H1 (cell line): ENCODE data around the gene PRKAR1B. TPM values are rescaled to one million over a fixed set of nuclear protein-coding genes. Genes with fewer than 3 reads are reported as not detected.

Source experiments
- CTCF ChIA-PET: fragments of 300-600 bp; sonication (Branson Sonifier 250); formaldehyde crosslinking; loops from one replicate; lab custom pipeline; 2021; ENCODE audit not compliant: partially characterized antibody; lab: Charles Lee
- POLR2A ChIA-PET: fragments of 300-600 bp; sonication (Branson Sonifier 250); formaldehyde crosslinking; loops from one replicate; lab custom pipeline; 2021; ENCODE audit warnings: inconsistent platforms; ENCODE audit not compliant: partially characterized antibody; lab: Charles Lee
- DNase-seq, 2 experiments: peaks; one replicate each; pipeline versions ENCODE4 v3.0.0 to v3.0.0-alpha.2; 2010 to 2022; ENCODE audit warnings: low spot score in 2 of 2, low read depth in 1 of 2, mixed read lengths in 1 of 2
- FAIRE-seq: peaks from 2 replicates; lab custom pipeline; 2011; peaks lifted over from hg19 to GRCh38; lab: Jason Lieb, UNC
- H2AFZ ChIP-seq: 2 replicates; pipeline ENCODE4 v1.8.1; 2012; ENCODE audit warnings: low read length, inconsistent platforms
- H2AK5ac ChIP-seq: 2 replicates; pipeline ENCODE4 v1.6.1; 2013; ENCODE audit warnings: low read depth, low read length
- H2BK120ac ChIP-seq: replicated peaks from 2 replicates; pipeline ENCODE3; 2013; ENCODE audit warnings: low read depth, low read length, inconsistent platforms
- H2BK12ac ChIP-seq: 2 replicates; pipeline ENCODE4 v1.6.1; 2013; ENCODE audit warnings: low read depth, low read length
- H2BK15ac ChIP-seq: 2 replicates; pipeline ENCODE4 v1.6.1; 2013; ENCODE audit warnings: low read length
- H2BK20ac ChIP-seq: 2 replicates; pipeline ENCODE4 v1.6.1; 2013; ENCODE audit warnings: low read length
- H2BK5ac ChIP-seq: 2 replicates; pipeline ENCODE4 v1.6.1; 2013; ENCODE audit warnings: low read depth, low read length
- H3K14ac ChIP-seq: 2 replicates; pipeline ENCODE4 v1.6.1; 2013; ENCODE audit warnings: inconsistent platforms; ENCODE audit not compliant: insufficient read length
- H3K18ac ChIP-seq: 2 replicates; pipeline ENCODE4 v1.6.1; 2013; ENCODE audit warnings: low read length; ENCODE audit errors: extremely low read depth
- H3K23ac ChIP-seq: 2 replicates; pipeline ENCODE4 v1.6.1; 2013; ENCODE audit warnings: inconsistent platforms; ENCODE audit not compliant: insufficient read length
- H3K23me2 ChIP-seq: 2 replicates; pipeline ENCODE4 v1.6.1; 2013; ENCODE audit warnings: low read depth, low read length
- H3K27ac ChIP-seq: 2 replicates; pipeline ENCODE4 v1.6.1; 2011; ENCODE audit warnings: low read depth, low read length, inconsistent platforms
- H3K27me3 ChIP-seq, 4 experiments: replicated peaks in 1 of 4; 1 replicate in 1 of 4; 2 replicates in 3 of 4; pipeline versions ENCODE4 v1.6.1 to v1.8.1; 2011 to 2013; ENCODE audit warnings: low read length in 3 of 4, mild to moderate bottlenecking in 3 of 4, inconsistent platforms in 2 of 4, mixed read lengths in 2 of 4, moderate library complexity in 1 of 4; ENCODE audit not compliant: control insufficient read depth in 3 of 4, insufficient read depth in 3 of 4; ENCODE audit errors: extremely low read depth in 1 of 4
- H3K36me3 ChIP-seq, 4 experiments: 2 replicates each; pipeline versions ENCODE4 v1.6.1 to v1.8.1; 2011 to 2013; ENCODE audit warnings: mild to moderate bottlenecking in 4 of 4, low read length in 3 of 4, moderate library complexity in 2 of 4, control low read depth in 1 of 4, inconsistent platforms in 1 of 4; ENCODE audit not compliant: insufficient read depth in 4 of 4, control insufficient read depth in 2 of 4
- H3K4ac ChIP-seq: replicated peaks from 2 replicates; pipeline ENCODE3; 2013; ENCODE audit warnings: low read length, low read depth, mixed read lengths, inconsistent platforms; ENCODE audit not compliant: insufficient read length
- H3K4me1 ChIP-seq, 4 experiments: replicated peaks in 1 of 4; 1 replicate in 1 of 4; 2 replicates in 3 of 4; pipeline versions ENCODE4 v1.6.1 to v1.8.1; 2011 to 2013; ENCODE audit warnings: low read length in 3 of 4, inconsistent platforms in 2 of 4, mixed read lengths in 1 of 4; ENCODE audit not compliant: insufficient read depth in 4 of 4, control insufficient read depth in 3 of 4
- H3K4me2 ChIP-seq, 2 experiments: 2 replicates each; pipeline versions ENCODE4 v1.6.1 to v1.8.1; 2011 to 2013; ENCODE audit warnings: low read depth in 2 of 2, low read length in 2 of 2, control low read depth in 1 of 2, inconsistent platforms in 1 of 2, mild to moderate bottlenecking in 1 of 2; ENCODE audit not compliant: insufficient read depth in 1 of 2
- H3K4me3 ChIP-seq, 4 experiments: fragments of 200-600, 300-600 bp in 1 of 4; sonication (generic), shearing (Covaris generic), sonication (Bioruptor Twin) in 1 of 4; 2 replicates each; pipeline versions ENCODE4 v1.5.1 to v1.8.1; 2011 to 2016; ENCODE audit warnings: low read length in 4 of 4, low read depth in 3 of 4, control low read depth in 2 of 4, inconsistent platforms in 2 of 4, mild to moderate bottlenecking in 2 of 4, mixed read lengths in 1 of 4, moderate library complexity in 1 of 4; ENCODE audit not compliant: insufficient read depth in 2 of 4; ENCODE audit errors: extremely low read depth in 1 of 4
- H3K56ac ChIP-seq: replicated peaks from 2 replicates; pipeline ENCODE3; 2013; ENCODE audit warnings: low read depth, mild to moderate bottlenecking, mixed read lengths, low read length, inconsistent platforms; ENCODE audit not compliant: insufficient read length
- H3K79me1 ChIP-seq: 2 replicates; pipeline ENCODE4 v1.6.1; 2013; ENCODE audit warnings: low read depth, low read length, control low read depth
- H3K79me2 ChIP-seq, 2 experiments: 2 replicates each; pipeline versions ENCODE4 v1.6.1 to v1.8.1; 2012 to 2013; ENCODE audit warnings: low read length in 2 of 2, mild to moderate bottlenecking in 2 of 2, inconsistent platforms in 1 of 2; ENCODE audit not compliant: insufficient read depth in 2 of 2, control insufficient read depth in 1 of 2
- H3K9ac ChIP-seq, 4 experiments: replicated peaks in 1 of 4; 1 replicate in 1 of 4; 2 replicates in 3 of 4; pipeline versions ENCODE4 v1.6.1 to v1.8.1; 2011 to 2013; ENCODE audit warnings: low read depth in 3 of 4, low read length in 3 of 4, control low read depth in 2 of 4, mild to moderate bottlenecking in 2 of 4, moderate library complexity in 2 of 4, inconsistent platforms in 1 of 4; ENCODE audit errors: extremely low read depth in 1 of 4
- H3K9me3 ChIP-seq, 2 experiments: 2 replicates each; pipeline versions ENCODE4 v1.6.1 to v1.8.1; 2012 to 2013; ENCODE audit warnings: mild to moderate bottlenecking in 2 of 2, moderate library complexity in 2 of 2, control low read depth in 1 of 2, inconsistent platforms in 1 of 2, low read depth in 1 of 2, low read length in 1 of 2, mixed read lengths in 1 of 2; ENCODE audit not compliant: insufficient read depth in 2 of 2
- H4K20me1 ChIP-seq, 2 experiments: replicated peaks in 1 of 2; 2 replicates each; pipeline versions ENCODE3 to v1.8.1; 2011 to 2013; ENCODE audit warnings: inconsistent platforms in 2 of 2, low read length in 2 of 2, mild to moderate bottlenecking in 1 of 2; ENCODE audit not compliant: insufficient read depth in 2 of 2, control insufficient read depth in 1 of 2
- H4K5ac ChIP-seq: 2 replicates; pipeline ENCODE4 v1.6.1; 2013; ENCODE audit warnings: low read length, low read depth, mixed read lengths, inconsistent platforms; ENCODE audit not compliant: insufficient read length
- H4K8ac ChIP-seq: 2 replicates; pipeline ENCODE4 v1.8.0; 2013; ENCODE audit warnings: mild to moderate bottlenecking, moderate library complexity, low read length, inconsistent platforms; ENCODE audit not compliant: insufficient read depth; ENCODE audit errors: extremely low read depth
- H4K91ac ChIP-seq: replicated peaks from 2 replicates; pipeline ENCODE3; 2013; ENCODE audit warnings: low read length, mixed read lengths, inconsistent platforms; ENCODE audit not compliant: insufficient read length
- JUN ChIP-seq: IDR thresholded peaks from 2 replicates; pipeline ENCODE4 v1.6.1; 2011; ENCODE audit warnings: low read depth, mild to moderate bottlenecking, improper control_type of control experiment, low read length
- MAFK ChIP-seq: IDR thresholded peaks from 2 replicates; pipeline ENCODE4 v1.6.1; 2012; ENCODE audit warnings: low read depth, mild to moderate bottlenecking, improper control_type of control experiment, low read length
- RAD21 ChIP-seq, 2 experiments: IDR thresholded peaks in 1 of 2; conservative IDR thresholded peaks in 1 of 2; 2 replicates each; pipeline ENCODE4 v1.6.1; 2011; ENCODE audit warnings: low read depth in 2 of 2, low read length in 2 of 2, improper control_type of control experiment in 1 of 2, inconsistent platforms in 1 of 2, mild to moderate bottlenecking in 1 of 2, moderate library complexity in 1 of 2
- WGBS, 2 experiments: shearing (Covaris generic) in 1 of 2; methylation state at CpG; one replicate each; pipeline versions ENCODE4 v1.1.6 to v1.1.7; 2013 to 2015; ENCODE audit warnings: low lambda C conversion rate in 2 of 2, mixed read lengths in 2 of 2, inconsistent platforms in 1 of 2, low coverage in 1 of 2, missing lambda C conversion rate in 1 of 2; ENCODE audit not compliant: insufficient replicate concordance in 2 of 2, insufficient coverage in 1 of 2, insufficient read length in 1 of 2; ENCODE audit errors: extremely low coverage in 1 of 2, missing lambda C conversion rate in 1 of 2; 5-methylcytosine and 5-hydroxymethylcytosine counted together
- polyA plus RNA-seq, 7 experiments: library from polyadenylated mRNA; depleted of rRNA in 3 of 7; stranded (reverse) in 5 of 7; unstranded in 2 of 7; fragments of >200 nt in 5 of 7; fragments of 200-250 nt in 2 of 7; gene quantifications; 1 replicate in 5 of 7; 2 replicates in 1 of 7; 4 replicates in 1 of 7; pipeline versions ENCODE4 v1.2.1 to v1.2.3, GENCODE V29; 2011 to 2013; ENCODE audit warnings: missing spikeins in 2 of 7, mixed read lengths in 2 of 7
- total RNA-seq: library from RNA; stranded (reverse); fragmentation: NEBNext Ultra II Directional; extraction: Animal tissue kit (Norgen Biotek cat#: 25700); gene quantifications from 2 replicates; pipeline ENCODE4 v1.2.1, GENCODE V29; 2021

PRKAR1B gene
- total and polyA plus RNA-seq, 2 of the 8 experiments (the other 6 are each of a cell fraction or from before 2014, with no cell fraction given): 12.3 to 55.7 TPM

DNA sequence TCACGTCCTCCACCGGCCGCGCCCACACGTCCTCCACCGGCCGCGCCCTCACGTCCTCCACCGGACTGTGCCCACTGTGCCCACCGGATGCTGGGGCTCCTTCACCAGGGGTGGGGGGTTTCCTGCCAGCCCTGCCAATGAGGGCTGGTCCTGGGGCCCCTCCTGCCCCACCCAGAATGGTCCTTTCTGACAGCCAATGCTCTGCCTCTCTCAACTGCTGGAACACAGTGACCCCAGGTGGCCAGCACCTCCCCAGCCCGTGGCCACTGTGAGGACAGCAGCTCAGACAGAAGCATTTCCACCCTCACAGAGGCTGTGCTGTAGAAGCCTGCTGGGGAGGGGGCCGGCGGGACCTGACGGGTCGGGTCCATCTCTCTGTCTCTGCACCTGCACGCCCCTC is 90.7 kb downstream of the PRKAR1B start:
- no peak overlapping the region for H2BK120ac ChIP-seq
- H3K27ac ChIP-seq: no peak overlapping the region
- H2BK5ac ChIP-seq: no peak overlapping the region
- no peak overlapping the region for H3K9ac ChIP-seq
- H3K18ac ChIP-seq: no peak overlapping the region
- H3K14ac ChIP-seq: no peak overlapping the region
- CTCF ChIA-PET: interaction anchor here (0.8 to 2.2 kb wide), 7 partner anchors 10 to 318 kb away, joined by 3 to 6 read pairs (median 3); no protein-coding TSS in a partner anchor
- FAIRE-seq (no peak), DNase-seq (no peak)
- no peak overlapping the region for H2BK15ac ChIP-seq
- no peaks in the 10 kb centered on the region for H3K79me1 ChIP-seq
- H3K4me3 ChIP-seq: no peak overlapping the region
- POLR2A ChIA-PET: no interaction called here
- H4K20me1 ChIP-seq: peaks cover 0 to 2% of the 10 kb centered on the region in 2 experiments
- H3K4ac ChIP-seq: no peak overlapping the region
- H3K4me1 ChIP-seq: no peaks in the 10 kb centered on the region
- H3K79me2 ChIP-seq: peaks cover 0 to 5% of the 10 kb centered on the region in 2 experiments; a peak in 2 of 4 replicates
- H2BK20ac ChIP-seq: no peak overlapping the region
- H4K8ac ChIP-seq: peak overlapping the region; percentile 3; the same call in 1 of the 2 replicates
- H2AFZ ChIP-seq: no peak overlapping the region
- H3K23me2 ChIP-seq: no peaks in the 10 kb centered on the region
- no peaks in the 10 kb centered on the region for H3K9me3 ChIP-seq
- no peaks in the 10 kb centered on the region for H3K27me3 ChIP-seq
- no peak overlapping the region for H2BK12ac ChIP-seq
- H2AK5ac ChIP-seq: no peak overlapping the region
- H3K4me2 ChIP-seq: no peak overlapping the region
- H3K23ac ChIP-seq: no peak overlapping the region
- no peak overlapping the region for H4K5ac ChIP-seq
- no peak overlapping the region for H4K91ac ChIP-seq
- H3K36me3 ChIP-seq: no peaks in the 10 kb centered on the region
- WGBS, 2 experiments: 84% methylated on average over 7 of the region's 17 CpGs; no CpG with 5 or more reads in 1 of the 2 experiments
- H3K56ac ChIP-seq: no peak overlapping the region
- TF ChIP-seq JUN: no peak
- no peak for TF ChIP-seq MAFK
- peak; percentile 56 to 68 for TF ChIP-seq RAD21 (IDR thresholded peaks at IDR 0.05 in 1 of 2, conservative IDR thresholded peaks at IDR 0.05 in 1 of 2; ENCODE audit: low read depth in 2 of 2, low read length in 2 of 2)
